ENCODE data around the gene POF1B. TPM values are rescaled to one million over a fixed set of nuclear protein-coding genes. Genes with fewer than 3 reads are reported as not detected.

The POF1B gene, protein sequence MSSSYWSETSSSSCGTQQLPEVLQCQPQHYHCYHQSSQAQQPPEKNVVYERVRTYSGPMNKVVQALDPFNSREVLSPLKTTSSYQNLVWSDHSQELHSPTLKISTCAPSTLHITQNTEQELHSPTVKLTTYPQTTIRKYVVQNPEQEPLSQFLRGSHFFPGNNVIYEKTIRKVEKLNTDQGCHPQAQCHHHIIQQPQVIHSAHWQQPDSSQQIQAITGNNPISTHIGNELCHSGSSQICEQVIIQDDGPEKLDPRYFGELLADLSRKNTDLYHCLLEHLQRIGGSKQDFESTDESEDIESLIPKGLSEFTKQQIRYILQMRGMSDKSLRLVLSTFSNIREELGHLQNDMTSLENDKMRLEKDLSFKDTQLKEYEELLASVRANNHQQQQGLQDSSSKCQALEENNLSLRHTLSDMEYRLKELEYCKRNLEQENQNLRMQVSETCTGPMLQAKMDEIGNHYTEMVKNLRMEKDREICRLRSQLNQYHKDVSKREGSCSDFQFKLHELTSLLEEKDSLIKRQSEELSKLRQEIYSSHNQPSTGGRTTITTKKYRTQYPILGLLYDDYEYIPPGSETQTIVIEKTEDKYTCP
- 0.84 and 1.1 TPM in 2 replicates for total RNA-seq

DNA sequence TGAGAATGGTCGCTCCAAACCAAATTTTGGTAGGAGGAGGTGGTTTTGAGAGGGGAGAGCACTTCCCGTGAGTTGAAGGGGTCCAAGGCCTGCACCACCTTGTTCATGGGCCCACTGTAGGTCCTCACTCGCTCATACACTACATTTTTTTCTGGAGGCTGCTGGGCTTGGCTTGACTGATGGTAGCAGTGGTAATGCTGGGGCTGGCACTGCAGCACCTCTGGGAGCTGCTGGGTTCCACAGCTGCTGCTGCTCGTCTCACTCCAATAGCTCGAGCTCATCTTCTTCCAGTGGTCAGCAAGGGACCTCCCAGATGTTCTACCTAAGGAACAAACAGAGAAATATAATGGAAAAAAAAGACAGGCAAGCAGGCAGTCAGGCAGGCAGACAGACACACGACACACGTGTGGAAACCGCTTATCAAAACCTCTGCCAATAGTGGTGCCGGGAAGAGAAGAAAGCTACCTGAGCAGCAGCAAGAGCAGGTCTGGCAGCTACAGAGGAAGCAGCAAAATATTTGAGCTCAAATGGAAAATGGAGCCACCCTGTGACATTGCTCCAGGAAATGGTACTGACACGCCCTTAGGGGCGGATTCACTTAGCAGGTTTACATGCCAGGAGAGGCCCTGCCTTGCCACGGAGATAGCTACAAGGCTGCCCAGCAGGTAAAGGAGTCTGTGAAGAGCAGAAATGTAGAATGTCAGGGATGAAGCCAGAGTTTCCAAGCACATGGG lies at the start of gene POF1B:
Gene POF1B, minus strand, starts transcription at position 492 of the 734 bp plus-strand sequence. Its CDS starts 211 bp downstream, at position 281.

DNA sequence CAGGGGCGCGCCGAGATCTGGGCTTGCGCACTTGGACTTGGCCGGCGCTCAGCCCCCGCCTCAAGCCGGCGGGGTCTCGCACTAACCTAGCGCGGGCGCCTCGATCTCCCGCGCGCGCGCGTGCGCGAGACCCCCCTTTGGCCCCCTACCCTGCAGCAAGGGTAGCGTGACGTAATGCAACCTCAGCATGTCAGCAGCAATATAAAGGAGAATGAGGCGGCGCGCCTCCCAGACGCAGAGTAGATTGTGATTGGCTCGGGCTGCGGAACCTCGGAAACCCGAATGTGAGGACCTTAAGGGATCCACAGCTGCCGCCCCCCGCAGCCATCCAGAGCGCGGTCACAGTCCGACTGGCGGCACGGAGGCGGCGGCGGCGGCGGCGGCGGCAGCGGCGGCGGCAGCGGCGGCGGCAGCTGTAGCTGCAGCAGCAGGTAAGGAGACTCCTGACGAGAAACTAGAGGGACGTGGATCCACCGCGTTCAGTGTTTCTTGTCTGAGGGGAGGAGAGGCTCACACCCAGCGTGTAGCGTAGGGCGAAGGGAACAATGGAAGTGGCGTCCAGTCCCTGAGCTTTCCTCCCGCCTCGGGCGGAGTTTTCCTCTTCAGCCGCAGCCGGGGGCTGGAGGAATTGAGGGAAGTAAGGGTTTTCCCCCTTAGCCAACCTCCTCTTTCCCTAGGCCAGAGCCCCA lies 135.6 kb downstream of the POF1B start, which contains the start of the genes SATL1 and ZNF711:
Gene SATL1, minus strand, starts transcription at position 19 of the 689 bp plus-strand sequence. CDS start 134,811 bp downstream, outside the sequence.
Gene ZNF711, plus strand, starts transcription at position 231 of the 689 bp plus-strand sequence. CDS start 3,582 bp downstream, outside the sequence.

Other genes with a start within 250 kb of the POF1B start
- not detected in 2 replicates for gene SATL1, start 135.9 kb downstream of the POF1B start, total RNA-seq
- gene ZNF711, start 135.7 kb downstream of the POF1B start, total RNA-seq = 0.13 and 0.49 TPM in 2 replicates

Data from mammary microvascular endothelial cell (primary cell).